ENCODE measurements around the gene NPL.

- TF ChIP-seq ZFP3 (CRISPR knock-in tag; IDR thresholded peaks at IDR 0.05) (no peak), ARNTL (CRISPR knock-in tag; IDR thresholded peaks at IDR 0.05; ENCODE audit: borderline replicate concordance, low read depth) (no peak), OSR1 (CRISPR knock-in tag; IDR thresholded peaks at IDR 0.05) (no peak), GLIS3 (CRISPR knock-in tag; IDR thresholded peaks at IDR 0.05) (no peak), RARB (CRISPR knock-in tag; IDR thresholded peaks at IDR 0.05) (no peak), ZNF565 (CRISPR knock-in tag; conservative IDR thresholded peaks at IDR 0.05; ENCODE audit: low read depth) (no peak), TCF4 (CRISPR knock-in tag; IDR thresholded peaks at IDR 0.05; ENCODE audit: borderline replicate concordance) (no peak), PATZ1 (CRISPR knock-in tag; IDR thresholded peaks at IDR 0.05; ENCODE audit: borderline replicate concordance) (no peak), PPARA (CRISPR knock-in tag; IDR thresholded peaks at IDR 0.05; ENCODE audit: borderline replicate concordance) (no peak), TOX (CRISPR knock-in tag; IDR thresholded peaks at IDR 0.05; ENCODE audit: borderline replicate concordance) (no peak)
Observed at GRCh38 chr1:182742780-182743179, 46.8 kb upstream of the NPL start.
